Liver (tissue), 9 donors: ENCODE measurements around the gene OLR1. TPM values are rescaled to one million over a fixed set of nuclear protein-coding genes. Genes with fewer than 3 reads are reported as not detected.

Experiments
- DNase-seq: peaks from one replicate; pipeline ENCODE4 v3.0.0-alpha.2; 2017; ENCODE audit warnings: low spot score
- H3K27ac ChIP-seq, 2 donors: one replicate each; pipeline ENCODE4 v1.7.0; 2013; ENCODE audit warnings: inconsistent platforms in 2 of 2, low read length in 2 of 2, control low read depth in 1 of 2, low read depth in 1 of 2, mild to moderate bottlenecking in 1 of 2
- H3K27me3 ChIP-seq, 4 donors: one replicate each; pipeline versions ENCODE4 v1.6.1 to v1.7.0; 2013; ENCODE audit warnings: low read length in 3 of 4, inconsistent platforms in 1 of 4, mild to moderate bottlenecking in 1 of 4, moderate library complexity in 1 of 4; ENCODE audit not compliant: control insufficient read depth in 4 of 4, insufficient read depth in 4 of 4
- H3K36me3 ChIP-seq, 4 donors: one replicate each; pipeline versions ENCODE4 v1.6.1 to v1.7.0; 2013; ENCODE audit warnings: low read length in 3 of 4, mild to moderate bottlenecking in 3 of 4, low read depth in 1 of 4, moderate library complexity in 1 of 4; ENCODE audit not compliant: control insufficient read depth in 4 of 4, insufficient read depth in 3 of 4
- H3K4me1 ChIP-seq, 4 donors: one replicate each; pipeline versions ENCODE4 v1.6.1 to v1.7.0; 2013; ENCODE audit warnings: low read length in 3 of 4, mild to moderate bottlenecking in 3 of 4, moderate library complexity in 1 of 4; ENCODE audit not compliant: control insufficient read depth in 4 of 4, insufficient read depth in 4 of 4
- H3K4me3 ChIP-seq, 3 donors: one replicate each; pipeline versions ENCODE4 v1.6.1 to v1.7.0; 2013; ENCODE audit warnings: low read length in 3 of 3, control low read depth in 1 of 3, low read depth in 1 of 3, mild to moderate bottlenecking in 1 of 3
- H3K9ac ChIP-seq, 2 donors: one replicate each; pipeline ENCODE4 v1.7.0; 2013; ENCODE audit warnings: low read length in 2 of 2, mild to moderate bottlenecking in 2 of 2, moderate library complexity in 2 of 2, control low read depth in 1 of 2, low read depth in 1 of 2
- H3K9me3 ChIP-seq, 4 donors: one replicate each; pipeline versions ENCODE4 v1.6.1 to v1.7.0; 2013; ENCODE audit warnings: low read length in 3 of 4; ENCODE audit not compliant: control insufficient read depth in 4 of 4
- ATF3 ChIP-seq: IDR thresholded peaks from 2 replicates; pipeline ENCODE4 v1.6.1; 2016; ENCODE audit warnings: antibody characterized with exemption
- CTCF ChIP-seq: fragments of 150-350 bp; IDR thresholded peaks from 2 replicates; pipeline ENCODE4 v1.5.1; 2017; ENCODE audit warnings: improper control_type of control experiment, low read depth, low read length; ENCODE audit not compliant: missing input control
- FOXA1 ChIP-seq: IDR thresholded peaks from 2 replicates; pipeline ENCODE4 v1.6.1; 2016; ENCODE audit warnings: antibody characterized with exemption
- FOXA2 ChIP-seq: IDR thresholded peaks from 2 replicates; pipeline ENCODE4 v1.6.1; 2016; ENCODE audit warnings: antibody characterized with exemption
- GABPA ChIP-seq, 2 donors: IDR thresholded peaks in 1 of 2; conservative IDR thresholded peaks in 1 of 2; 2 replicates each; pipeline ENCODE4 v1.6.1; 2016; ENCODE audit warnings: antibody characterized with exemption in 2 of 2, mild to moderate bottlenecking in 1 of 2, moderate library complexity in 1 of 2
- HNF4A ChIP-seq, 2 donors: conservative IDR thresholded peaks; 2 replicates each; pipeline ENCODE4 v1.6.1; 2016; ENCODE audit warnings: antibody characterized with exemption in 2 of 2, mild to moderate bottlenecking in 2 of 2
- HNF4G ChIP-seq: IDR thresholded peaks from 2 replicates; pipeline ENCODE4 v1.6.1; 2016; ENCODE audit warnings: antibody characterized with exemption
- JUND ChIP-seq, 2 donors: IDR thresholded peaks; 2 replicates each; pipeline ENCODE4 v1.6.1; 2016; ENCODE audit warnings: antibody characterized with exemption in 2 of 2
- MAX ChIP-seq: IDR thresholded peaks from 2 replicates; pipeline ENCODE4 v1.6.1; 2016; ENCODE audit warnings: antibody characterized with exemption
- NR2F2 ChIP-seq: IDR thresholded peaks from 2 replicates; pipeline ENCODE4 v1.6.1; 2016; ENCODE audit warnings: antibody characterized with exemption
- RAD21 ChIP-seq, 2 donors: IDR thresholded peaks; 2 replicates each; pipeline ENCODE4 v1.6.1; 2016; ENCODE audit warnings: antibody characterized with exemption in 2 of 2, mild to moderate bottlenecking in 2 of 2
- REST ChIP-seq: IDR thresholded peaks from 2 replicates; pipeline ENCODE4 v1.6.1; 2016; ENCODE audit warnings: antibody characterized with exemption, mild to moderate bottlenecking
- RXRA ChIP-seq, 2 donors: IDR thresholded peaks; 2 replicates each; pipeline ENCODE4 v1.6.1; 2017 to 2018; ENCODE audit warnings: antibody characterized with exemption in 2 of 2, mild to moderate bottlenecking in 1 of 2
- TAF1 ChIP-seq: conservative IDR thresholded peaks from 2 replicates; pipeline ENCODE4 v1.6.1; 2016; ENCODE audit warnings: antibody characterized with exemption, mild to moderate bottlenecking
- YY1 ChIP-seq: IDR thresholded peaks from 2 replicates; pipeline ENCODE4 v1.6.1; 2016; ENCODE audit warnings: antibody characterized with exemption, mild to moderate bottlenecking
- ZBTB33 ChIP-seq: IDR thresholded peaks from 2 replicates; pipeline ENCODE4 v1.6.1; 2016; ENCODE audit warnings: antibody characterized with exemption
- WGBS: extraction: QIAGEN DNeasy Blood & Tissue Kit; methylation state at CpG from one replicate; pipeline ENCODE4 v1.1.7; 2013; 5-methylcytosine and 5-hydroxymethylcytosine counted together
- polyA plus RNA-seq, 2 donors: library from polyadenylated mRNA; stranded (reverse) in 1 of 2; unstranded in 1 of 2; fragments of 200-250 nt in 1 of 2; fragments of >200 nt in 1 of 2; fragmentation: Nextera tagmentation in 1 of 2; extraction: Ambion mirVana in 1 of 2; gene quantifications; one replicate each; pipeline versions ENCODE4 v1.2.1 to v1.2.3, GENCODE V29; 2013 to 2015
- total RNA-seq, 2 donors: library from RNA; depleted of rRNA; stranded (reverse); fragments of >200 nt; gene quantifications; one replicate each; pipeline ENCODE4 v1.2.3, GENCODE V29; 2014
- donor health status: healthy.
- donor health status: healthy.
- donor health status: healthy.
- donor health status: healthy.
- donor health status: healthy.

Gene OLR1
- total and polyA plus RNA-seq, 4 donors, result 0.13 to 0.37 TPM; not detected in 2

GRCh38 chr12:10126413-10126812 is 45.5 kb downstream of the OLR1 start:
- no peak overlapping the region for H3K9ac ChIP-seq
- H3K36me3 ChIP-seq, result no peaks in the 10 kb centered on the region
- no peaks in the 10 kb centered on the region for H3K4me1 ChIP-seq
- TF ChIP-seq CTCF (no peak), GABPA (IDR thresholded peaks at IDR 0.05 in 1 of 2, conservative IDR thresholded peaks at IDR 0.05 in 1 of 2) (no peak), YY1 (no peak), RAD21 (IDR thresholded peaks at IDR 0.05) (no peak), FOXA1 (no peak), RXRA (IDR thresholded peaks at IDR 0.05) (no peak), FOXA2 (no peak), ATF3 (no peak), ZBTB33 (no peak), MAX (no peak), TAF1 (no peak), REST (no peak)
- no peak overlapping the region for H3K4me3 ChIP-seq
- WGBS, result 82% methylated on average over 1 of the region's 1 CpG
- peaks cover 0 to 4% (median 0%) of the 10 kb centered on the region in 4 donors for H3K27me3 ChIP-seq
- no peak for DNase-seq
- no peak overlapping the region for H3K27ac ChIP-seq
- no peaks in the 10 kb centered on the region for H3K9me3 ChIP-seq

- Histone ChIP-seq H3K9me3 (no peaks in the 10 kb centered on the region), H3K9ac (no peak overlapping the region), H3K4me3 (no peak overlapping the region), H3K27me3 (no peaks in the 10 kb centered on the region), H3K27ac (no peak overlapping the region), H3K36me3 (peaks cover 0 to 3% (median 0%) of the 10 kb centered on the region in 4 donors), H3K4me1 (no peaks in the 10 kb centered on the region)
- DNase-seq, result no peak
- TF ChIP-seq HNF4G (no peak), ATF3 (no peak), HNF4A (conservative IDR thresholded peaks at IDR 0.05) (no peak), RXRA (IDR thresholded peaks at IDR 0.05) (no peak), NR2F2 (no peak), CTCF (no peak), JUND (IDR thresholded peaks at IDR 0.05) (no peak), FOXA1 (no peak)
- 64% methylated on average over 4 of the region's 4 CpGs for WGBS
Observed at GRCh38 chr12:10122689-10123088, 49.2 kb downstream of the OLR1 start.
